HG02759 (cell line): ENCODE data around the gene S1PR2.
"Not testable (repeated sequence)": the region's sequence is repeated elsewhere in the genome, so short reads cannot be mapped to it uniquely, and the experiment has no call there.

Experiments used
- ATAC-seq: cut with Tn5 transposase; IDR thresholded peaks from one replicate; pipeline ENCODE4 v1.9.1; 2021; ENCODE audit warnings: mild to moderate bottlenecking, moderate library complexity; ENCODE audit not compliant: unreplicated experiment

The S1PR2 gene

DNA sequence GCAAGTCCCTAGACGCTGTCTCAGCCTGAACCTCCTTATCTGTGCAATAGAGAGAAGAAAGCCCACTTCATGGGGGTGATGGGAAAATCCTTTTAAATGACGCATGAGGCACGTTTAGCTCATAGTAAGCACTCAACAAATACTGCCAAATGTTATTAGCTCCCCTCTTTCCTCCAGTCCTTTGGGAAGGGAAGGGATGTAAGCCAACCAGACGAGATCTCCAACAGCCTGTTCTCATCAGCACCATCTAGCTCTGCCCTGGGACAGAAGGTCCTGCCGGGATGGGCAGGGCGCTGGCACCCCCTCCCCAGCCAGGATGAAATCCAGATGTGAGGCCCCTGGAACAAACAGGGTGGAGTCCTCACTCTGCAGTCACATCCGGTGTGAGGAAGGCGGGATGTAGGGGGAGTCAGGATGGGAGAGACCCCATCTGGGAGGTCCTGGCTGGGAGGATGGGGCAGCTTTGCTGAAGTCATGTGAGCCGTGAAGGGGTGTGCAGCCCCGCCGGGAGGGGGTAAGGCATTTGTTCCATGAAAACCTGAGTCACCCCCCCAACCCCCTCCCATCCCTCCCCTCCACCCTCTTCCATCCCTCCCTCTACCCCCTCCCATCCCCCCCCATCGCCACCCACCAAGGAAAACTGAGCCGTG lies 4.6 kb downstream of the S1PR2 start:
- ATAC-seq = no peak

DNA sequence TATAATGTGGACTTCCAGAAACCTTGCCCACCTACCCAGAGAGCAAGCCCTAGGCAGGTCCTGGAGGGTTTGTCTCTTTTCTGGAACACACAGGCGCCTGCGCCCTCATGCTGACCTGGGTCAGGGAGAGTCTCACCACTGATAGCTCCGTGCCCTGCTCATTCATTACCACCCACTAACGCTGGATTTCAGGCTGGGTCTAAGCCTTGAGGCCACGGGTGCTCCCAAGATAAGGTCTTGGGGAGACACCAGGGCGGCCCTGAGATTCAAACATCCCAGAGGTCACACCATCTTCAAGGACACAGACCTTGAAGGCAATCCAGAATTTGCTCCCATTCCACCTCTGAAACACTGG lies 5.1 kb downstream of the S1PR2 start:
- ATAC-seq = no peak

DNA sequence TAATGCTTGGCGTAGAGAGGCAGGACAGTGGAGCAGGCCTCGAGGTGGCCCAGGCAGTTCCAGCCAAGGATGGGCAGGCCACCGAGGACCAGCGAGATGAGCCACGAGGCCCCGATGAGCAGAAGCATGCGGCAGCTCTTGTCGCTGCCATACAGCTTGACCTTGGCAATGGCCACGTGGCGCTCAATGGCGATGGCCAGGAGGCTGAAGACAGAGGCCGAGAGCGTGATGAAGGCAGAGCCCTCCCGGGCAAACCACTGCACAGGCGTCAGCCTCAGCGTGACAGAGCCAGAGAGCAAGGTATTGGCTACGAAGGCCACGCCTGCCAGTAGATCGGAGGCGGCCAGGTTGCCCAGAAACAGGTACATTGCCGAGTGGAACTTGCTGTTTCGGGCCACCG lies 6.8 kb downstream of the S1PR2 start:
- no peak for ATAC-seq

DNA sequence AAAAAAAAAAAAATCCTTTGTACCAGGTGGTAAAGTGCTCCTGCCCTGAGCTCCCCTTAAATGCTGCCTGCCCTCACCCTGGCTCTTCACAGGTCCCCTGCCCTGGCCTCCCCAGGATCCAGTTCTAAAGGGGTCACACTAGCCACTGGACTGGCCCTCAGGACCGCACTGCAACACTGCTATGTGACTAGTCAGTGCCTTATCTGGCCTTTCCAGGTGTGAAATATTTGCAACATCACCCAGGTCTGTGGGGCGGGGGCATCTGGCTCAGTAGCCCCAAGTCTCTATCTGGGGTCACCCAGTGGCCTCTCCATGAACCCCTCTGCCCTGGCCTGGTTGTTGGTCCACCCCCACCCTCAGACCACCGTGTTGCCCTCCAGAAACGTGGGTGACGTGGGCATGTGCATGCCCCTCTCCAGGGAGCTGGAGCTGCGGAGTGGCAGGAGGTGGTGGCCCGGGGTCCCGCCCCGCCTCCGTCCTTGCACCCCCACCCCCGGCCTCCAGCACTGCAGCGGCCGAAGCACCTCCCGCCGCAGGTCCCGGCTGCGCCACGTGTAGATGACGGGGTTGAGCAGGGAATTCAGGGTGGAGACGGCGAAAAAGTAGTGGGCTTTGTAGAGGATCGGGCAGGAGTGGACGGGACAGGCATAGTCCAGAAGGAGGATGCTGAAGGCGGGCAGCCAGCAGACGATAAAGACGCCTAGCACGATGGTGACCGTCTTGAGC lies 7.5 kb downstream of the S1PR2 start:
- ATAC-seq = no peak

DNA sequence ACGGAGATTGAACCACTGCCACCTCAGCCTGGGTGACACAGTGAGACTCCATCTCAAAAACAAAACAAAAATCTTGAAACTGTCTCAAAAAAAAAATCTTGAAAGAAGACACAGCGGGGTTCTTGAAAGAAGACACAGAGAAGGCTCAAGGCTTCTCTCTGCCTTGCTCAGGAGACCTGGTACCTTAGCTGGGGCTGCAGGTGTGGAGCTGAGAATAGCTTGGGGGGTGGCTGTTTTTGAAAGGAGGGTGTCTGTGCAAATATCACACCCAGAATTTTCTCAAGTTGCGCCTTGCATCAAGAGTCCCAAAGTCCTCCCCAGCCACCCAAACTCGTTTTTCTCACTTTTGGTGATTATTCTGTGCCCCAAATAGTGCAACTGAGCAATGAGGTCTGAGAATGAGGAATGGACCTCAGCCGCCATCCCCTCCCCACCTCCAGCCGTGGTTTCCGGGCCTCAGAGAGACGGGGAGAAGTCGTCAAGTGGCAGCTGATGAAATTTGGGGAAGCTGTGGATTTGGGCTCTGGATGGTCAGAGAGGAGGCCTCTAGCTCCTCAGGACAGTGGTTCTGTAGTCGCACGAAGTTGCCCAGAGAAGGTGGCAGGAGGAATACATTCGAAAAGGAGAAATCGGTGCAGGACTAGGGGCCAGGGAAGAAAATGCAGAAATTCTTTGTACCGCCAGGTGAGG lies 8.8 kb downstream of the S1PR2 start:
- ATAC-seq = no peak

DNA sequence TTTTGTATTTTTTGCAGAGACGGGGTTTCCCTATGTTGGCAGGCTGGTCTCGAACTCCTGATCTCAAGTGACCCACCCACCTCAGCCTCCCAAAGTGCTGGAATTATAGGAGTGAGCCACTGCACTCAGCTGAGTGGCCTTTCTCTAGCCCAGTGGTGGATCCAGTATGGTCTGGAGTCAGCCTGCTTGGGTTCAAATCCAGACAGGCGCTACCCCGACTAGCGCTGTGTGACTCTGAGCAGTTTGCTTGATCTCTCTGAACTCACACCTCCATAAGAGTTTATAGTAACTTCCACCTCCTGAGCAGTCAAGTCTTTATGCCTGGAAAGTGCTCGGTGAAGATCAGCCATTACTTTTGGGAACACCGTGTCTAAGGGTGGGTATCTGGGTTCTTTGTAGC lies 10.4 kb downstream of the S1PR2 start:
- no peak for ATAC-seq

DNA sequence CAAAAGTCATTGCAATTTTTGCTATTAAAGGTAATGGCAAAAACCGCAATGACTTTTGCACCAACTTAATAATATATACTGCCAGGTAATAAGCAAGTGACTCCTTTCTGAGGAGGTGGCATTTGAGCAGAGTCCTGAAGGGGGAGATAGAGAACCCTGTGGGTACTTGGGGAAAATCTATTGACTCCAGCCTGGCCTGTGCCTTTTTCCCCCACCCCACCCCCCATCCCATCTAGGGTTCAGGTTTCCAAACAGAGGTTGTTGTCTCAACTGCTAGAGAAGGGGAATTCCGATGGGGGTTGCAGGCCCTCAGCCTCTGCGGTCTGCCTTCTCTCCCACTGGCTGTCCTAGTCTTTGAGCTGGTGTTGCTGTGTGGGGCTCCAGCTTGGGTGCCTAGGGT lies 11.5 kb downstream of the S1PR2 start:
- ATAC-seq = no peak

DNA sequence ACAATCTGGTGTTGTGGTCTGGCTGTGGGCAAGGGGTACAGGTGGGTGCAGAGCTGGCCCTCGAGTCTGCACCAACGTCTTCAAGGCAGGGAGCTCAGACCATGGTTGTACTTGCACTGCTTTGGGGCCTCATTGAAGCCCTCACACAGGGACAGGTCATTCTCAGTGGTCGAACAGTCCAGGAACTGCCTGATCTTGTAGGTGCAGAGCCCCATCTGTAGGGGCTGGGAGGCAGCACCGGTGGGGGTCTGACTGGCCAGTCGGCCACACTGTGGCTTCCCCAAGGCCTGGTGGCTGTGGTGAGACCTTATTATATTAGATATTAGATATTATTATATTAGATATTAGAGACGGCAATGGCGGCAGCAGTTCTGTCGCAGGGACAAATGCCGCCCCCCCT lies 14.0 kb downstream of the S1PR2 start:
- ATAC-seq = no peak

DNA sequence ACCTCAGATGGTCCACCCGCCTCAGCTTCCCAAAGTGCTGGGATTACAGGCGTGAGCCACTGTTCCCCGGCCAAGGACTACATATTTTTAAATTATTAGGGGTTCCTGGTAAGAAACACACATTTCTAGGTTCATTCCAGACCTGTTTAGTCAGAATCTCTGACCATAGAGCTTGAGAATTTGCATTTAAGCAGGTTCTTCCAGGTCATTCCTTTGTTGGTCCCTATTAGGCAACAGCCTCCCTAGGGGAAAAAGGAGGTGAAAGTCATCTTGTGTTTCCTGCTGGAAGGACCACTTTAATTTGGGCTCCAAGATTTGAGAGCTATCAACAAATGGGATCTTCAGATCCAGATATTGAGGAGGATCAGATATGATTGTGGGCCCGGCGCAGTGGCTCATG lies 16.3 kb downstream of the S1PR2 start:
- ATAC-seq = no peak

DNA sequence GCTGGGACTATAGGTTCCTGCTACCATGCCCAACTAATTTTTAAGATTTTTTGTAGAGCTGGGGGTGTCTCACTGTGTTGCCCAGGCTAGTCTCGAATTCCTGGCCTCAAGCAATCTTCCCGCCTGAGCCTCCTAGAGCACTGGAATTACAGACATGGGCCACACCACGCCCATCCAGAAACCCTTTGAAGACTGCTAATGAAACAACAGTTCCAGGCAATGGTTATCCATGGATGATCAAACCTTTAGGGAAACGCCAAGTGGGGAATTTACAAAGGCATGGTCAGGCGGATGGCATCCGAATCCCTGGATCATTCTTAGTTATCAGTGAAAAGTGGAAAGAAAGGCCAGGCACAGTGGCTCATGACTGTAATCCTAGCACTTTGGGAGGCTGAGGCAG lies 19.4 kb downstream of the S1PR2 start:
- ATAC-seq = no peak

DNA sequence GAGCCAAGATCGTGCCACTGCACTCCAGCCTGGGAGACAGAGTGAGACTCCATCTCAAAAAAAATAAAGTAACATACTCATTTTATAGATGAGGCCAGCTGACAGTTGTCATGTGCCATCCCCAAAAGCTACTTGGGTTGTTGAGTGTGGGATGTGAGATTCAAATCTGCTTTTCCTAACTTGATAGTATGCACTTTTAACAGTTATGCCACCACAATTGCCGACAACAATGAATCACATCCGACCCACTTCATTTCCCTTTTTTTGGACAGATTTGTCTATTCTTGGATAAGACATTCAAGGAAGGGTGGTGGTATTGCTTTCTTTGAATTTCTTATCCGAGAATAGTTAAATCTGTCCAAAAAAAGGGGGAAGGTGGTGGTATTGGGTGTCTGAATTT lies 20.1 kb downstream of the S1PR2 start:
- no peak for ATAC-seq

DNA sequence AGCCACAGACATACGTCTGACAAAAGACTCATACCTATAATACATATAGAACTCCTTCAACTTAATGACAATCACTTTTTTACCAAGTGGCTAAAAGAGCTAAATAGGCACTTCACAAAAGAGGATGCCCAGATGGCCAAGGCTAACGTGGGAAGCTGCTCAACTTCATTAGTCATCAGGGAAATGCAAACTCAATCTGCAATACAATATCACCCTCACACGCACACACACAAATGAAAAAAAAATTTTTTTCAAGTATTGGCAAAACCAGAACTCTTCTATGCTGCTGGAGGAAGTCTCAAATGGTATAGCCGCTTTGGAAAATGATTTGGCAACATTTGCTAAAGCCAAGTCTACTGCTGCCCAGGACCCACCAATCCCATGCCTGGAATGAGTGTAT lies 21.8 kb downstream of the S1PR2 start:
- no peak for ATAC-seq

DNA sequence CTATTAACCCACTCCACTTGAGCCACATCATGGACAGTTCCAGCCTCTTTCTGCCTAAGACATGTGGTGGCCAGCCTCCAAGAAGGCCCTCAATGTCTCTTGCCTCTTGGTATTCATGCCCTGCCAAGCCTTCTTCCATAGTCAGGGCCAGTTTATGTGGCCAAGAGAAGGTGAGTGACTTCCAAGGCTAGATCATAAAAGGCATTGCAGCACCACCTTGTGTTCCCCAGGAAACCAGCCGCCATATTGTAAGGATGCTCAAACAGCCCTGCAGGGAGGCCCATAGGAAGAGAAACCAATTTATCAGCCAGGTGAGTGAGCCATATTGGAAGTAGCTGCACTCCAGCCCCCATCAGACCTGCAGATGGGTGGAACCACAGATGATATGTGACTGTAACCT lies 24.1 kb downstream of the S1PR2 start:
- no peak for ATAC-seq

DNA sequence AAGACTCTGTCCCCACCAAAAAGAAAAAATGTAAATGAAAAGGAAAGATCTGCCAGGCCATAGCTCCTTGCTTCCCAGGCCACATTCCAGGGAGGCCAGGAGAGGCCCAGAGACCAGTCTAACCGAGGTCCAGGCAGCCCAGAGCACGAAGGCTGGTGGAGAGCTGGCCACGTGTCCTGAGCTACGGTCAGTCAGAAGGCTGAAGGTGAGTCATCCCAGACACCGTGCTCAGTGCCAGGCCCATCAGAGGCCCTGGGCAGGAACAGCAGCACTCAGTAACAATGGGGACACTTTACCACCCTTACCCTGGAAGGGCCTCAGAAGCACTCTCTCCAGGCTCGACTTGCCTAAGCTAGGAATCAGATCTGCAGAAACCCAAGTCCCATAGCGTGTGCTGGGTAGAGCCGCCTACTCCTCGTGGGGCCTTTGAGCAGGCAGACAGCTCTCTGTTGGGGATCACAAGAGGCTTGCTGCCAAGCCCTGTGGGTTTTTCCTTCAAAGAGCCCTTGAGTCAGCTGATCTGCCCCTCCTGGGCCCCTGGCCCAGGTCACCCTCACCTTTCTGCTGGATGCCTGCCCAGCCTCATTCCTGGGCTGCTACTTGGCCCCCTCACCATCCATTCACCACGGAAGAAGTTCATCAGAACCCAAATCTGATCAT lies 24.8 kb downstream of the S1PR2 start:
- ATAC-seq = no peak

DNA sequence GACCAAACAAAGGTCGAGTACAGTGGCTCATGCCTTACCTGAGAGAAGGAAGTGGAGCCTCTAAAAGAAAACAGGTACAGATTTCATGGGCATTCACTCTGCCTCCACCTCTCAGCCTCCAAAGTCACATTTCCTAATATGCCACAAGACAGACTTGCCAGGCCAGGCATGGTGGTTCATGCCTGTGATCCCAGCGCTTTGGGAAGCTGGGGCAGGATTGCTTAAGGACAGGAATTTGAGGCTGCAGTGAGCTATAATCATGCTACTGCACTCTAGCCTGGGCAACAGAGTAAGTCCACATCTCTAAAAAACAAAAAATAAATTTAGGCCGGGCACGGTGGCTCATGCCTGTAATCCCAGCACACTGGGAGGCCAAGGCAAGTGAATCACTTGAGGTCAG lies 25.5 kb downstream of the S1PR2 start:
- ATAC-seq = no peak

DNA sequence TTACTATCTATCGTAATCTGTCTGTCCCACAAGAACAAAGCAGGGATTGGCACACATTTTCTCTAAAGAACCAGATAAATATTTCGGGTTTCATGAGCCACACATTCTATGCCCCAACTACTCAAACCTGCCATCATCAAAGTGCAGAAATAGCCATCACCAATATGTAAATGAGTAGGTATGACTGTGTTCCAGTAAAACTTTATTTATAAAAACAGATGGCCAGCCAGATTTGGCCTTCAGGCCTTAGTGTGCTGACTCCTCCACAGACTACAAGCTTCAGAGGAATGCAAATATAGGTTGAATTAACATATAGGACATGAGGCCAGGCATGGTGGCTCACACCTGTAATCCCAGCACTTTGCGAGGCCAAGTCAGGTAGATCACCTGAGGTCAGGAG lies 27.4 kb downstream of the S1PR2 start:
- ATAC-seq = no peak

DNA sequence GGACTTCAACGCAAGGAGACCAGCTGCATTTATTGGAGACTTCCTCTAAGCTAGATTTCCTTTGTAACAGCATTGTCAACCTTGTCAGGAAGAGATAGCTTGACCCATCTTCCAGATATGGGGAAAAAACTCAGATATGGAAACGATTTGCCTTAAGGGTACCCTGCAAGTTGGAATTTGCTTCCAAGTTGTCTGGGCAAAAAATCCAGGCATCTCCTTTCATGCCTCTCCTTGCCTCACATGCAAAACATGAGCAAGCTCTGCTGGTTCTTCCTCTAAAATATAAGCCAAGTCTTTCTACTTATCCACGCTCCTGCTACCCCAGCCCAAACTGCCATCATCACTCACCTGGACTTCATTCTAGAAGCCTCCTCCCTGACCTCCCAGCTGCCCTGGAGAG lies 30.0 kb downstream of the S1PR2 start:
- ATAC-seq = no peak

DNA sequence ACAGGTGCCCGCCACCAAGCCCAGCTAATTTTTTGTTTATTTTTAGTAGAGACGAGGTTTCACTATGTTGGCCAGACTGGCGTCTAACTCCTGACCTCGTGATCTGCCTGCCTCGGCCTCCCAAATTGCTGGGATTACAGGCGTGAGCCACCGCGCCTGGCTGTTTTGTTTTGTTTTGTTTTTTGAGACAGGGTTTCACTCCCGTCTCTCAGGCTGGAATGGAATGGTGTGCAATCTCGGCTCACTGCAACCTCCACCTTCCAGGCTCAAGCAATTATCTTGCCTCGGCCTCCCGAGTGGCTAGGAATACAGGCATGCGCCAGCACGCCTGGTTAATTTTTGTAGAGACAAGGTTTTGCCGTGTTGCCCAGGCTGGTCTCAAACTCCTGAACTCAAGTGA lies 31.0 kb downstream of the S1PR2 start:
- not testable (repeated sequence) for ATAC-seq

DNA sequence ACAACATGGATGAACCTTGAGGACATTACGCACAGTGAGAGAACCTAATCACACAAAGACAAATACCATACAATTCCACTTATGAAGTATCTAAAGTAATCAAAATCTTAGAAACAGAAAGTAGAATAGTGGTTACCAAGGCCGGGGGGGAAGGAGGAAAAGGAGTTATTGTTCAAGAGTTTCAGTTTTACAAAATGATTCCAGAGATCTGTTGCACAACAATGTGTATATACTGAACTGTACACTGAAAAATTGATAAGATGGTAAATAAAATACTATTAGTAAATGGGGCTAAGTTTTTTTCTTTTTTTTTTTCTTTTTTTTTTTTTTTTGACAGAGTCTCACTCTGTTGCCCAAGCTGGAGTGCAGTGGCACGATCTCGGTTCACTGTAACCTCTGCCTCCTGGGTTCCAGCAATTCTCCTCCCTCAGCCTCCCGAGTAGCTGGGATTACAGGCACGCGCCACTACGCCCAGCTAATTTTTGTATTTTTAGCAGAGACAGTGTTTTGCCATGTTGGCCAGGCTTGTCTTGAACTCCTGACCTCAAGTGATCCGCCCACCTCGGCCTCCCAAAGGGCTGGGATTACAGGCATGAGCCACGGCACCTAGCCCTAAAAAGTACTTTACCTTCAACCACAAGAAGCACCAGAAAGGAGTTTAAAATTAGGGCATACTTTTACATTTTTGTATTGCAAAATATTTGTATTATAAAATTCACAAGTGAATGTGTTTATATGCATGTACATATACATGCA lies 32.1 kb downstream of the S1PR2 start:
- ATAC-seq = not testable (repeated sequence)

DNA sequence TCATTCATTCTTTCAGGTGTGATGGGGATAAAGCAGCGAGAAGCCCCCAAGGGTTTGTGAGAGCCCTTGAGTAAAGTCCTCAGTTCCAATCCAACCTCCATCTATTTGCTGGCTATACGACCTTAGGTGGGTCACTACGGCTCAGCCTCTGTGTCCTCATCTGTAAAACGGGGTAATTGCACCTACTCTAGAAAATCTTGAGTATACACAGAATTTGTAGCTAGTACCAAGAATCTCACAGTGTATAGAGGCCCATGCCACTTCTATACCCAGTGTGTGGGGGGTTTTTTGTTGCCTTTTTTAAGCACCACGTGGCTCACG lies 36.0 kb downstream of the S1PR2 start:
- ATAC-seq = no peak

DNA sequence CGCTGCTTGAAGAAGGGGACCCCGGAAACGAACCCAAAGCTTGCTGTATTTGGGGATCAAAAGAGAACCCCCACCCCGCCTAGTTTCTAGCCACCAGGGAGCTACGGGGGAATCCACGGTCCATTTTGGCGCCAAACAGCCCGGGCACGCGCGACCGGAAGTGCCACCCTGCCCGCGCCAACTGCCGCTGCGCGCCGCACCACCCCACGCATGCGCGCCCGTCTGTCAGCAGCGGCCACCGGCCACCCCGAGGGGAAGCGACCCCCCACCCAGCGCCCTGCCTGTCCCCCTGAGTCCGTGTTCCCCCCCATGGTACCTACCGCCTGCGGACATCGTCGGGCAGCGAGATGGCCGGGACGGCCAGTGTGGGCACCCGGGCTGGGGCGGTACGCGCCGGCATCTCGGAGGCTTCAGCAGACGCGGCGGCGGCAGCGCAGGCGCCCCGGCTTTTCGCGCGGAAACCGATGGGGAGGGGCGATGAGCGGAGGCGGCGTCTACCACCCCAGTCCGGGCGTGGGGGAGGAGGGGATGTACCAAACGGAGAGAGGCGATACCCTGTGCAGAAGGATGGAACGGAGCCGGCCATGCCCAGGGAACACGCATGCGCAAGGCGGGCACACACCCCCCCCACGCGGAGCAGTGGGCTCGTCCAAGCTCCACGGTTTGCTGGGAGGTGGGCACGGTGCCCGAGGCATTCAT lies 36.5 kb downstream of the S1PR2 start, which contains the start of gene DNMT1:
DNMT1 (minus strand) TSS at position 454 of the 699 bp plus-strand sequence; CDS start at position 400, 54 bp downstream.
- ATAC-seq = peak; percentile 82
